Measurements from ENCODE around the gene TLDC2. TPM values are rescaled to one million over a fixed set of nuclear protein-coding genes. Genes with fewer than 3 reads are reported as not detected.
"Not testable (repeated sequence)": the region's sequence is repeated elsewhere in the genome, so short reads cannot be mapped to it uniquely, and the experiment has no call there.

TLDC2 gene
- total RNA-seq, 1 donor from 2014 or later = 0.25 TPM

DNA sequence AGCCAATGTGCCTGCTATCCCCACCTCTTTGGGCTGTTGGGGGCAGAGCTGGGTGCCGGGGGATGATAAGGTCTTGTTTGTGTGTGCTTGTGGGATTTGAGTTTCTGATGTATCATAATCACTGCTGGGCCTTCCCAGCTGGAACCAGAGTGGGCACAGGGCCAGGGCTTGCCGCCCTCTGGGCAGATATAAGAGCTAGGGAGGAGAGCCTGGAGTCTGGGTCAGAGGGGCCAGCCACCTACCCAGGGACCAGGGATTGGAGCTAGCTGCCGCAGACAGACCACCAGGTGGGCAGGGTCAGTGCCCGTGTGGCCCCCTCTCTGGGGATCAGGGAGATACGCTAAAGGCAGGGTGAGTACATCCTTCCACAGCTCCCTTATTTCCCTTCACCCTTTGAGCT, 3.1 kb upstream of the TLDC2 start:
- no peaks in the 10 kb centered on the region for H3K27me3 ChIP-seq (ENCODE audit: control insufficient read depth, insufficient read depth, low read length)
- no peaks in the 10 kb centered on the region for H3K36me3 ChIP-seq (ENCODE audit: control insufficient read depth, insufficient read depth, low read length)
- TF ChIP-seq CTCF (IDR thresholded peaks at IDR 0.05; ENCODE audit: insufficient read depth, low read length, poor library complexity, severe bottlenecking) = no peak
- no peak for DNase-seq (ENCODE audit: low read depth)
- H3K4me3 ChIP-seq (ENCODE audit: low read depth, low read length) = no peak overlapping the region

DNA sequence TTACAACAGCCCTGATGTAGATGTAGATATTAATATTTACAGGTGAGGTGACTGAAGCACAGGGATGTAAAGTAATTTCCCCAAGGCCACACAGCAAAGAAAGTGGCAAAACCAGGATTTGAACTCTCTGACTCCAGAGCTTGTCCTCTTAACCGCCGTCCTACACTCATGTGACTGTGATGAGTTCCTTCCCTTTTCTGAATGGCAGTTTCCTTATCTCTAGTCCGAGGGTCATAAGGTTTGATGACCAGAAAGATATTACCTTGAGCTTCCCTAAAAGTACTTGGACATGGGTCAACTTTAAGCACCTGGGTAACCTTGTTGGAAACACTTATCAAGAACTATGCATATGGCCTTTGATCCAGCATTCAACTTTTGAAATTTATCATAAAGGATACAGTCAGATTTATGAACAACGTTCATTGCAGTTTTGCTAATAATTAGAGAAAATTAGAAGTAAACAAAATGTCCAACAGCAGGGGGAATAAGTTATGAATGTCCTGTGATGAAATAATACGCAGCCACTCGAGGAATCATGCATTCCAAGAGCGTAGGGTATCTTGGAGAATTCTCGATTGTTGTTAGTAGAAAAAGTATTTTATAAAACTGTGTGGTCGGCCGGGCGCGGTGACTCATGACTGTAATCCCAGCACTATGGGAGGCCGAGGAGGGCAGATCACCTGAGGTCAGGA, 2.3 kb upstream of the TLDC2 start:
- no peaks in the 10 kb centered on the region for H3K36me3 ChIP-seq (ENCODE audit: control insufficient read depth, insufficient read depth, low read length)

GRCh38 chr20:36875093-36875492, 845 bp upstream of the TLDC2 start:
- H3K36me3 ChIP-seq (ENCODE audit: control insufficient read depth, insufficient read depth, low read length); DNase-seq (ENCODE audit: low read depth); H3K27me3 ChIP-seq (ENCODE audit: control insufficient read depth, insufficient read depth, low read length); H3K4me3 ChIP-seq (ENCODE audit: low read depth, low read length): not testable (repeated sequence)

More for the DNA sequence above, 2.3 kb upstream of the TLDC2 start:
- Histone ChIP-seq H3K27me3 (ENCODE audit: control insufficient read depth, insufficient read depth, low read length) (no peaks in the 10 kb centered on the region), H3K4me3 (ENCODE audit: low read depth, low read length) (no peak overlapping the region)
- TF ChIP-seq CTCF (IDR thresholded peaks at IDR 0.05; ENCODE audit: insufficient read depth, low read length, poor library complexity, severe bottlenecking) = no peak
- DNase-seq (ENCODE audit: low read depth) = no peak

- no peak for DNase-seq (ENCODE audit: low read depth)
- no peak for TF ChIP-seq CTCF (IDR thresholded peaks at IDR 0.05; ENCODE audit: insufficient read depth, low read length, poor library complexity, severe bottlenecking)
- Histone ChIP-seq H3K27me3 (ENCODE audit: control insufficient read depth, insufficient read depth, low read length) (no peaks in the 10 kb centered on the region), H3K4me3 (ENCODE audit: low read depth, low read length) (no peak overlapping the region), H3K36me3 (ENCODE audit: control insufficient read depth, insufficient read depth, low read length) (no peaks in the 10 kb centered on the region)
Observed at GRCh38 chr20:36876473-36876833, 515 bp downstream of the TLDC2 start.

- Histone ChIP-seq H3K4me3 (ENCODE audit: low read depth, low read length) (no peak overlapping the region), H3K27me3 (ENCODE audit: control insufficient read depth, insufficient read depth, low read length) (no peaks in the 10 kb centered on the region), H3K36me3 (ENCODE audit: control insufficient read depth, insufficient read depth, low read length) (no peaks in the 10 kb centered on the region)
- DNase-seq (ENCODE audit: low read depth) = no peak
- TF ChIP-seq CTCF (IDR thresholded peaks at IDR 0.05; ENCODE audit: insufficient read depth, low read length, poor library complexity, severe bottlenecking) = no peak
Observed at GRCh38 chr20:36878941-36879340, 3.0 kb downstream of the TLDC2 start.

DNA sequence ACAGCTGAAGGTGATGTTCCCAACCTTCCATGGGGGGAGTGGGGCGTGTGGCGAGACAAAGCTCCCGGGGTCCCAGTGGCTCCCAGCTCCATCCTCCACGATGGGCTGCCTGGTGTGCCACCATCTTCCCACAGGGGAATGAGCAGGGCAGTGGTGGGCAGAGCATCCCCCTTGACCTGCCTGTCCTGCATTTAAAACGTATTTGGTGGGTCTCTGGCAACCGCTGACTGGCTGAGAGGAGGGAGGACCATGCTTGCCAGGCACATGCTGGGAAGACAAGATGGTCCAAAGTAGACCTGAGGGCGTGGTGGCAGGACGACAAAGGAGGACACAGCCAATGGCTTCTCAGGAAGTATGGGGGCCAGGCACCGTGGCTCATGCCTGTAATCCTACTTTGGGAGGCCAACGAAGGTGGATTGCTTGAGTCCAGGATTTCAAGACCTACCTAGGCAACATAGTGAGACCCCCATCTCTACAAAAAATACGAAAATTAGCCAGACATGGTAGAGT, 4.9 kb downstream of the TLDC2 start:
- Histone ChIP-seq H3K4me3 (ENCODE audit: low read depth, low read length) (no peak overlapping the region), H3K36me3 (ENCODE audit: control insufficient read depth, insufficient read depth, low read length) (no peaks in the 10 kb centered on the region), H3K27me3 (ENCODE audit: control insufficient read depth, insufficient read depth, low read length) (no peaks in the 10 kb centered on the region)
- no peak for TF ChIP-seq CTCF (IDR thresholded peaks at IDR 0.05; ENCODE audit: insufficient read depth, low read length, poor library complexity, severe bottlenecking)
- DNase-seq (ENCODE audit: low read depth) = no peak

Data from kidney epithelial cell (primary cell).